Esophagus (tissue), 2 donors: ENCODE measurements around the gene S100A10. TPM values are rescaled to one million over a fixed set of nuclear protein-coding genes. Genes with fewer than 3 reads are reported as not detected.

ENCODE experiments used
- H3K27ac ChIP-seq, 2 donors: one replicate each; pipeline ENCODE4 v1.5.1; 2013; ENCODE audit warnings: low read depth in 2 of 2, mild to moderate bottlenecking in 2 of 2, inconsistent platforms in 1 of 2, low read length in 1 of 2, moderate library complexity in 1 of 2
- H3K27me3 ChIP-seq, 2 donors: one replicate each; pipeline ENCODE4 v1.6.1; 2013; ENCODE audit warnings: low read length in 2 of 2, control low read depth in 1 of 2, mild to moderate bottlenecking in 1 of 2; ENCODE audit not compliant: insufficient read depth in 2 of 2, control insufficient read depth in 1 of 2
- H3K36me3 ChIP-seq, 2 donors: one replicate each; pipeline ENCODE4 v1.6.1; 2013; ENCODE audit warnings: low read length in 1 of 2; ENCODE audit not compliant: control insufficient read depth in 2 of 2, insufficient read depth in 2 of 2
- H3K4me1 ChIP-seq, 2 donors: one replicate each; pipeline ENCODE4 v1.6.1; 2013; ENCODE audit warnings: low read length in 1 of 2; ENCODE audit not compliant: control insufficient read depth in 2 of 2, insufficient read depth in 2 of 2
- H3K4me3 ChIP-seq, 2 donors: one replicate each; pipeline ENCODE4 v1.5.1; 2013; ENCODE audit warnings: low read length in 2 of 2, mild to moderate bottlenecking in 2 of 2, low read depth in 1 of 2, moderate library complexity in 1 of 2
- H3K9me3 ChIP-seq, 2 donors: one replicate each; pipeline ENCODE4 v1.6.1; 2013; ENCODE audit warnings: mild to moderate bottlenecking in 2 of 2, low read depth in 1 of 2, low read length in 1 of 2, moderate library complexity in 1 of 2; ENCODE audit not compliant: control insufficient read depth in 2 of 2, insufficient read depth in 1 of 2
- WGBS, 2 donors: extraction: QIAGEN DNeasy Blood & Tissue Kit; methylation state at CpG; one replicate each; pipeline ENCODE4 v1.1.7; 2013; 5-methylcytosine and 5-hydroxymethylcytosine counted together
- polyA plus RNA-seq, 2 donors: library from polyadenylated mRNA; stranded (reverse); fragments of 200-250 nt; gene quantifications; one replicate each; pipeline ENCODE4 v1.2.3, GENCODE V29; 2013
- donor health status: healthy with polysubstance abuse.
- donor health status: Bipolar disorder and iron deficiency.

S100A10 gene
- polyA plus RNA-seq, 2 donors: 1,247 to 2,455 TPM

DNA sequence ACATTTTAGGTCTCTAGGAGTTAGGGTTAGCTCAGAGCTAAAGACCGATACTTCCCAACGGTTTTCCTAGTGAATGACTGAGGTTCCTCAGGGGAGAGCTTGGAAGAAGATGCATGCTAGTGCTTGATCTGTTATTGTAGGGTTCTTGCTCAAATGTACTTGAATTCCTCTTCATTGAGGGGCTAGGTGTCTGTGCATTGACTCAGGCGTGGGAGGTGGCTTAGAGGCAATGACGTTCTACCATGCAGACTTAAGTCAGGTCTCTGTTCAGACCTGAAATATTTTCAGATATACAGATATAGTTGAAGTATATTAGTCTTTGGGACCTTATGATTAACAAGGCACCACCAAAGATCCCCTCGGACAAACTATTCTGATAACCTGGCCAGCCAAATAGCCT is 23.5 kb downstream of the S100A10 start:
- no peak overlapping the region for H3K27ac ChIP-seq
- H3K4me1 ChIP-seq: peaks cover 2 to 3% of the 10 kb centered on the region in 2 donors
- no peaks in the 10 kb centered on the region for H3K9me3 ChIP-seq
- H3K27me3 ChIP-seq: no peaks in the 10 kb centered on the region
- H3K36me3 ChIP-seq: no peaks in the 10 kb centered on the region
- 61 to 66% methylated on average over 5 of the region's 5 CpGs for WGBS, 2 donors
- H3K4me3 ChIP-seq: no peak overlapping the region

DNA sequence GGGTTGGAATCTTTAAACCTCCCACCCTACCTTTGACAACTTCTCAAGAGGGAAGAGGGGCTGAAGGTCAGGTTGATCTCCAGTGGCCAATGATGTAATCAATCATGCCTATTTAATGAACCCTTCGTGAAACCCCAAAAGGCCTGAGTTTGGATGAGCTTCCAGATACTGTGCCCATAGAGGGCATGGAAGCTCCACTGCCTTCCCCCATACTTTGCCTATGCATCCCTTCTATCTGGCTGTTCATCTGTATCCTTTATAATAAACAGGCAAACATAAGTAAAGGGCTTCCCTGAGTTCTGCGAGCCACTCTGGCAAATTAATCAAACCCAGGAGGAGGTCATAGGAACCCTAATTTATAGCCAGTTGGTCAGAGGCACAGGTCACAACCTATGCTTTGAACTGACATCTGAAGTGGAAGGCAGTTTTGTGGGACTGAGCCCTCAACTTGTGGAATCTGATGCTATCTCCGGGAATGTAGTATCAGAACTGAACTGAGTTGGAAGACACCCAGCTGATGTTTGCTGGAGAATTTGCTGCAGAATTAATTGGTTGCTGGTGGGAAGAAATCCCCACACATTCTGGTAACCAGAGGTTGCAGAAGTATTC is 24.8 kb downstream of the S100A10 start:
- no peak overlapping the region for H3K4me3 ChIP-seq
- H3K27ac ChIP-seq: no peak overlapping the region
- no peaks in the 10 kb centered on the region for H3K27me3 ChIP-seq
- 81 to 84% methylated on average over 3 of the region's 3 CpGs for WGBS, 2 donors
- no peaks in the 10 kb centered on the region for H3K9me3 ChIP-seq
- peaks cover 2 to 3% of the 10 kb centered on the region in 2 donors for H3K4me1 ChIP-seq
- no peaks in the 10 kb centered on the region for H3K36me3 ChIP-seq

DNA sequence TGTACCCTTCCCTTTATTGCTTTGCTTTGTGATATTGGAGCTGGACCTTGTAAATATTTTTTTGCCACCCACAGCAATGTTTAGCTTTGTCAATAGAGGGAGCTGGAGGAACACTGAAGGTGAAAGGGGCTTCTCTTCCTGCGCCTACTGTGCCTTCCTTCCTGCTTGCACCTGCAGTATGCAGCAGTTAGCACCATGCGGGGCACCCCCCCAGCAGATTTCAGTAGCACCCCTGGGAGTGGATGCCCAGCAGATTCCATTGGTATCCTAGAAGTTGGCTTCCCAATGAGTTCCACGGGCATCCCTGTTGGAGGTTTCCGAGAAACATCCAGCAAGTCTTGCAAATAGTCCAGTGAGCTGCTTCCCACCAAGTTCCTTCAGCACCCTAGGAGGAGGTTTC is 25.6 kb downstream of the S100A10 start:
- WGBS, 2 donors: 37 to 44% methylated on average over 4 of the region's 4 CpGs
- H3K9me3 ChIP-seq: no peaks in the 10 kb centered on the region
- H3K4me1 ChIP-seq: peaks cover 2 to 3% of the 10 kb centered on the region in 2 donors
- no peak overlapping the region for H3K27ac ChIP-seq
- no peaks in the 10 kb centered on the region for H3K36me3 ChIP-seq
- no peaks in the 10 kb centered on the region for H3K27me3 ChIP-seq
- H3K4me3 ChIP-seq: no peak overlapping the region

DNA sequence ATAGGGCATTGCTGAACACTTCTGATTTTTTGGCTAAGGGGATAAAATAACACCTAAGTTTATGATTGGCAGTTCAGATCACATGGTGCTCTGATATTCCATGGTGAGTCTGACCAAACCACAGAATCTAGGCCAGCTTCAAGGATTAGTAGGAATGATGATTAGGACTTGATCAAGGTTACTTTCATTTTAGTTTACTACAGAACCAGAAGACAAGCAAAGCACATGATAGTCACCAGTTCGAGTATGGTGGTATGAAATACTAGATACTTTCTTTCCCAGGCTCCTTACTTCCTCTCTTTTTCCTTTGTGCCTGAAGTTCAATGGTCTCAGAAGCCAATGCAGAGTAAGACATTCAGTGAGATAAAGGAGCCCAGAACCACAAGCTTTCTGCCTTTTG is 26.6 kb downstream of the S100A10 start:
- WGBS, 2 donors: 59 to 65% methylated on average over 1 of the region's 1 CpG
- Histone ChIP-seq H3K27me3 (no peaks in the 10 kb centered on the region), H3K36me3 (no peaks in the 10 kb centered on the region), H3K4me3 (no peak overlapping the region), H3K4me1 (peaks cover 2 to 3% of the 10 kb centered on the region in 2 donors), H3K9me3 (no peaks in the 10 kb centered on the region), H3K27ac (no peak overlapping the region)

DNA sequence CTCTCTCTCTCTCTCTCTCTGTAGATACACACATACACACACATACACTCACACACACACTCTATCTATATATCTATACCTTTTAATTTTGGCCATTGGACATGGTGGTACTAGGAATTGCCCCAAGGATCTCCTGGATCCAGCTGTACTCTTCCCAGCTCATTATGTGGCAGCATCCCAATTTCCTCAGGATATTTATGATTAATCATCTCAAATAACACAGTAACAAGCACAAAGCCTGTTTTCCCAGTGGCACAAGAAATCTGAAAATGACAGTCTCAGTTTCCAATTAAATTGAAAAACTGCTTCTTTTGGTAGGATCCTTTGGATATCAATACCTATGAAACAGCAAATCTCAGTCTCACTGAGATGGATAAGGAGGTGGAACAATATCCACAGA is 27.6 kb downstream of the S100A10 start:
- Histone ChIP-seq H3K4me1 (peaks cover 2 to 3% of the 10 kb centered on the region in 2 donors), H3K36me3 (no peaks in the 10 kb centered on the region), H3K9me3 (no peaks in the 10 kb centered on the region), H3K4me3 (no peak overlapping the region), H3K27ac (no peak overlapping the region), H3K27me3 (no peaks in the 10 kb centered on the region)

DNA sequence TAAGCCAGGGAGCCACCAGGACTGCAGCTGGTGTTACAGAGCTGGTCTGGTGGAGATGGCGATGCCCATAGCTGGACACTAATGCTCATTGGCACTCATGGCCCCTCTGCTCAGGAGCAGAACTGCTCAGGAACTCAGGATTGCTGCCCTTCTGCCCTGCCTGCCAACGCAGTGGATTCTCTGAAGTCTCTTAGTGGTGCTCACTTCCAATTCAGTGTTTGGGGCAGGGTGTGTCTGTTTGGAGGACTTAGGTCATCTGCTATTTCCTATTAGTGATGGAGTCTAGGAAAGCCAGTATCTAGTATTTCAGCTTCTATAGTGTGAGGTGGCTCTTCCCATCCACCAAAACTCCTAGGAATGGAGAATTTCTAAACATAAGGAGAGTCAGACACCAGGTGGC is 29.1 kb downstream of the S100A10 start:
- WGBS, 2 donors: 76 to 81% methylated on average over 2 of the region's 2 CpGs
- Histone ChIP-seq H3K36me3 (no peaks in the 10 kb centered on the region), H3K9me3 (no peaks in the 10 kb centered on the region), H3K4me1 (peaks cover 0 to 2% of the 10 kb centered on the region in 2 donors), H3K27ac (no peak overlapping the region), H3K27me3 (no peaks in the 10 kb centered on the region), H3K4me3 (no peak overlapping the region)

DNA sequence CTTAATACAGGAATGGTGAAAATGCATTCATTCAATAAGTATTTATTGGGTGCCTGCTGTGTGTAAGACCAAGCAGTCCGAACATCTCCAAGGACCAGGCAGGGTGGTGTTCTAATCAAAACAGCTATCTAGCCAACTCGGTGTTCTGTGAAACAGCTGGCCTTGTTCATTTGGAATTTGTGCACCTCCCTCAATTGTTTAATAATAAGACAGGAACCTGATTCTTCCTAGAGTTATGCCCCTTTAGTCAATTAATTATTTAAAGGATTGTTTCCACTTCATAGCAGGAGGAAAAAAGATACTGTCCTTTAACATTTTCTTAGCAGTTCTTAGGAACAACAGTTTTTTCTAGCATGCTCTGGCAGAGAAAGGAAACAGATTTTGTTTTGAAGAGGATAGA is 30.4 kb downstream of the S100A10 start:
- H3K9me3 ChIP-seq: no peaks in the 10 kb centered on the region
- H3K27me3 ChIP-seq: no peaks in the 10 kb centered on the region
- H3K36me3 ChIP-seq: no peaks in the 10 kb centered on the region
- peaks cover 0 to under 1% of the 10 kb centered on the region in 2 donors for H3K4me1 ChIP-seq
- 57 to 71% methylated on average over 2 of the region's 2 CpGs for WGBS, 2 donors
- H3K27ac ChIP-seq: no peak overlapping the region
- no peak overlapping the region for H3K4me3 ChIP-seq

DNA sequence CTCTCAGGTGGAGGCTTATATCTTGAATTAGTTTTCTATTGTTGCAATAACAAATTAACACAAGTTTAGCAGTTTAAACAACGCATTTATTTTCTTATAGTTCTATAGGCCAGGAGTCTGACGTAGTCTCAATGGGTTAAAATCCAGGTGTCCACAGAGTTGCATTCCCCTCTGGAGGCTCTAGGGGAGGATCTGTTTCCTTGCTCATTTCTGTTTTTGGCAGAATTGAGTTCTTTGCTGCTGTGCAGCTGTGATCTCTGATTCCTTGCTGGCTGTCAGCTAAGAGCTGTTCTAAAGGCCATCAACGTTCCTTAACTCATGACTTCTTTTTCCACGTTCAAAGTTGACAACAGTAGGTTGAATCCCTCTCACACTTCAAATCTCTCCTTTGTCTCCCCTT is 31.8 kb downstream of the S100A10 start:
- H3K27ac ChIP-seq: no peak overlapping the region
- H3K27me3 ChIP-seq: no peaks in the 10 kb centered on the region
- H3K4me1 ChIP-seq: no peaks in the 10 kb centered on the region
- no peak overlapping the region for H3K4me3 ChIP-seq
- WGBS, 2 donors: 44 to 53% methylated on average over 4 of the region's 4 CpGs
- H3K36me3 ChIP-seq: no peaks in the 10 kb centered on the region
- no peaks in the 10 kb centered on the region for H3K9me3 ChIP-seq

DNA sequence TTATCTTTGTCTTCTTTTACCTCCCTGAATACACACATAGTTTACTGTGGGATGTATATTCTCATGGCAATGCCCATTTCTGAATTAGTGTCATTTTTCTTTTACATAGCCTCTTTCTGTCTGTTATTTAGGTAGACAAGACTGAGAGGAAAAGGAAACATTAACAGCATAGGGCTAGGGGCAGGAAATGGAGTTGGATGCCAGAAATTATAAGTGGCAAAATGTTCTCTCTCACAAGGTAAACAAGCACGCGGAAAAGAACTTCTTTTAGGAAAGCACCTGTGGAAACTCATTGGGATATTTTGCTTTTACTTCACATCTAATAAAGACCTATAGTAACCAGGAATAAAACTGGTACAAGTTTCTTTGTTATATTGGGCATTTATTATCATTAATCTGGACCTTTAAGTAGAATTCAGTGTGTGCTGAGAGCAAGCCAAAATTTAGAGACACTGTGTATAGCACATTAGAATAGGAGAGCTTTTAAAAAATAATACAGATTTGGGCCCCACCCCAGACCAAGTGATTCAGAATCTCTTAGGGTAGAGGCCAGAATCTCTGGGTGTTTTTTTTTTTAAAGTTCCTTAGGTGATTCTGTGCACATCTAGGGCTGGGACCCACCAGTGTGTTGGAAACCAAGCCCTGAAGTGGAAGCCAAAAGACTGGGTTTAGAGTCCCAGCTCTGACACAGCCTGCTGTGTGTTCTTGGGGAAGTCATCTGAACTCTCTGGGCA is 32.7 kb downstream of the S100A10 start:
- no peak overlapping the region for H3K27ac ChIP-seq
- H3K27me3 ChIP-seq: no peaks in the 10 kb centered on the region
- H3K9me3 ChIP-seq: no peaks in the 10 kb centered on the region
- no peak overlapping the region for H3K4me3 ChIP-seq
- no peaks in the 10 kb centered on the region for H3K4me1 ChIP-seq
- H3K36me3 ChIP-seq: no peaks in the 10 kb centered on the region
- WGBS, 2 donors: 53 to 61% methylated on average over 2 of the region's 2 CpGs

DNA sequence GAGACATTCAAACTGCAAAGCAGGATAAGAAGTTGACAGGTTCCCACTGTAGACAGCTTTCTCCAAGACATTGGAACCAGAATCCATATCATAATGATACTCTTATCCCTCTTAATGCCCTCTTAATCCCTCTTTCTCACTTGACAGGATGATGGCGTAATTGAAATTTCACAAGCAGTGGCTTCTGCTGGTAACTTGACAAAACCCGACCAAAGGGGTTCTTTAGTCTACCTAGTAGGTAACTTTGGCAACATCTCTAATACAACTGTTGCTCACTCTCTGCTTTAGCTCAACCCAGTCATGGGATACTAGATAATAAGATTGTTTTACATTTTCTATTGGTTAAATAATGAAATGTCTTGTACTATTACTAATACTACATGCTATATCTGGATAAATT is 34.7 kb downstream of the S100A10 start:
- no peaks in the 10 kb centered on the region for H3K4me1 ChIP-seq
- WGBS, 2 donors: 49 to 71% methylated on average over 2 of the region's 2 CpGs
- no peaks in the 10 kb centered on the region for H3K36me3 ChIP-seq
- no peaks in the 10 kb centered on the region for H3K27me3 ChIP-seq
- H3K9me3 ChIP-seq: no peaks in the 10 kb centered on the region
- no peak overlapping the region for H3K4me3 ChIP-seq
- no peak overlapping the region for H3K27ac ChIP-seq
